Stimulated activated naive B cell treated with anti-CD40 and anti-IgM and Interleukin-4, amounts not matched to agents 10 μg/mL and 1 μg/mL and 100 μg/mL, for 72 hours (primary cell): ENCODE measurements around the gene NFKBIZ.

Experiments
- ATAC-seq, 2 donors: fragments of 150-1000 bp; cut with Tn5 transposase; replicated peaks; 2 replicates each; pipeline ENCODE4 v1.10.0; 2021; ENCODE audit warnings: moderate library complexity in 1 of 2
- DNase-seq: peaks from one replicate; pipeline ENCODE4 v3.0.0; 2021
- H3K27ac Mint-ChIP-seq: one replicate; pipeline ENCODE4 v1.8.0; 2022; ENCODE audit warnings: mild to moderate bottlenecking, mixed read lengths
- H3K27me3 Mint-ChIP-seq, 2 donors: one replicate each; pipeline ENCODE4 v1.8.0; 2022; ENCODE audit warnings: mixed read lengths in 2 of 2
- H3K36me3 Mint-ChIP-seq, 2 donors: one replicate each; pipeline ENCODE4 v1.8.0; 2022; ENCODE audit warnings: mixed read lengths in 2 of 2, mild to moderate bottlenecking in 1 of 2
- H3K4me1 Mint-ChIP-seq, 2 donors: one replicate each; pipeline ENCODE4 v1.8.0; 2022; ENCODE audit warnings: mixed read lengths in 2 of 2, mild to moderate bottlenecking in 1 of 2
- H3K4me3 Mint-ChIP-seq, 2 donors: one replicate each; pipeline ENCODE4 v1.8.0; 2022; ENCODE audit warnings: mild to moderate bottlenecking in 2 of 2, mixed read lengths in 2 of 2, moderate library complexity in 1 of 2
- H3K9me3 Mint-ChIP-seq, 2 donors: one replicate each; pipeline ENCODE4 v1.8.0; 2022; ENCODE audit warnings: mixed read lengths in 2 of 2, mild to moderate bottlenecking in 1 of 2

Gene NFKBIZ

GRCh38 chr3:101848754-101849713 is at the start of gene NFKBIZ:
TSS of gene NFKBIZ (plus strand) at chr3:101849514. CDS start at chr3:101849629, 115 bp downstream.
- Mint-ChIP-seq H3K4me3 (peak within 1 kb of the TSS; percentile 97 to 99), H3K27me3 (no peaks in the 10 kb centered on the region), H3K36me3 (peaks cover 54 to 59% of the 10 kb centered on the region in 2 donors), H3K9me3 (no peaks in the 10 kb centered on the region), H3K4me1 (peaks cover 25 to 58% of the 10 kb centered on the region in 2 donors), H3K27ac (peak within 1 kb of the TSS; percentile 98)
- peak; percentile 89 for DNase-seq
- peak; percentile 79 to 84 for ATAC-seq

GRCh38 chr3:101801174-101801573 is 48.1 kb upstream of the NFKBIZ start:
- Mint-ChIP-seq H3K4me3 (no peak overlapping the region), H3K27ac (no peak overlapping the region), H3K36me3 (peaks cover 14 to 29% of the 10 kb centered on the region in 2 donors), H3K27me3 (no peaks in the 10 kb centered on the region), H3K9me3 (no peaks in the 10 kb centered on the region), H3K4me1 (peaks cover 3 to 21% of the 10 kb centered on the region in 2 donors)
- no peak for ATAC-seq
- DNase-seq = no peak

GRCh38 chr3:101802179-101802578 is 47.1 kb upstream of the NFKBIZ start:
- no peak overlapping the region for H3K27ac Mint-ChIP-seq
- no peak for DNase-seq
- H3K36me3 Mint-ChIP-seq = peaks cover 9 to 26% of the 10 kb centered on the region in 2 donors

GRCh38 chr3:101803173-101803782 is 46.0 kb upstream of the NFKBIZ start:
- ATAC-seq = peak; percentile 100
- Mint-ChIP-seq H3K36me3 (peaks cover 9 to 23% of the 10 kb centered on the region in 2 donors), H3K27ac (no peak overlapping the region), H3K27me3 (no peaks in the 10 kb centered on the region), H3K4me3 (no peak overlapping the region), H3K9me3 (no peaks in the 10 kb centered on the region), H3K4me1 (peaks cover 3 to 21% of the 10 kb centered on the region in 2 donors)
- DNase-seq = peak; percentile 28

More at GRCh38 chr3:101802179-101802578, 47.1 kb upstream of the NFKBIZ start:
- Mint-ChIP-seq H3K27me3 (no peaks in the 10 kb centered on the region), H3K4me3 (no peak overlapping the region), H3K9me3 (no peaks in the 10 kb centered on the region), H3K4me1 (peaks cover 0 to 14% of the 10 kb centered on the region in 2 donors)
- no peak for ATAC-seq

GRCh38 chr3:101803939-101804338 is 45.4 kb upstream of the NFKBIZ start:
- DNase-seq (no peak), ATAC-seq (no peak)
- Mint-ChIP-seq H3K27ac (no peak overlapping the region), H3K36me3 (peaks cover 9 to 23% of the 10 kb centered on the region in 2 donors), H3K4me1 (peaks cover 5 to 26% of the 10 kb centered on the region in 2 donors), H3K9me3 (no peaks in the 10 kb centered on the region), H3K4me3 (no peak overlapping the region), H3K27me3 (no peaks in the 10 kb centered on the region)

- DNase-seq (no peak), ATAC-seq (no peak)
- Mint-ChIP-seq H3K36me3 (peaks cover 9 to 13% of the 10 kb centered on the region in 2 donors), H3K4me1 (peaks cover 15 to 35% of the 10 kb centered on the region in 2 donors), H3K4me3 (no peak overlapping the region), H3K27ac (no peak overlapping the region), H3K9me3 (no peaks in the 10 kb centered on the region), H3K27me3 (no peaks in the 10 kb centered on the region)
These were observed 42.8 kb upstream of the NFKBIZ start for GRCh38 chr3:101806491-101806890.

GRCh38 chr3:101807888-101808287 is 41.4 kb upstream of the NFKBIZ start:
- DNase-seq = no peak
- Mint-ChIP-seq H3K4me1 (peaks cover 17 to 35% of the 10 kb centered on the region in 2 donors), H3K36me3 (peaks cover 7 to 13% of the 10 kb centered on the region in 2 donors), H3K27ac (no peak overlapping the region), H3K27me3 (no peaks in the 10 kb centered on the region), H3K9me3 (no peaks in the 10 kb centered on the region), H3K4me3 (no peak overlapping the region)
- ATAC-seq = peak in 1 of 2 donors; percentile 38

GRCh38 chr3:101809178-101810021 is 39.9 kb upstream of the NFKBIZ start:
- no peaks in the 10 kb centered on the region for H3K27me3 Mint-ChIP-seq
- peak; percentile 67 to 70 for ATAC-seq
- peaks cover 19 to 35% of the 10 kb centered on the region in 2 donors for H3K4me1 Mint-ChIP-seq
- peak overlapping the region; percentile 26 to 48 for H3K4me3 Mint-ChIP-seq
- no peaks in the 10 kb centered on the region for H3K9me3 Mint-ChIP-seq
- peak; percentile 17 for DNase-seq
- H3K36me3 Mint-ChIP-seq = peaks cover 3 to 7% of the 10 kb centered on the region in 2 donors
- H3K27ac Mint-ChIP-seq = peak overlapping the region; percentile 31

GRCh38 chr3:101810022-101810418 is 39.3 kb upstream of the NFKBIZ start:
- ATAC-seq = no peak
- Mint-ChIP-seq H3K27me3 (no peaks in the 10 kb centered on the region), H3K27ac (no peak overlapping the region), H3K4me3 (no peak overlapping the region), H3K9me3 (no peaks in the 10 kb centered on the region), H3K36me3 (peaks cover 2 to 7% of the 10 kb centered on the region in 2 donors), H3K4me1 (peaks cover 22 to 41% of the 10 kb centered on the region in 2 donors)
- no peak for DNase-seq

GRCh38 chr3:101811875-101812274 is 37.4 kb upstream of the NFKBIZ start:
- Mint-ChIP-seq H3K4me1 (peaks cover 30 to 56% of the 10 kb centered on the region in 2 donors), H3K4me3 (no peak overlapping the region), H3K9me3 (no peaks in the 10 kb centered on the region), H3K27ac (no peak overlapping the region), H3K36me3 (peaks cover 0 to 8% of the 10 kb centered on the region in 2 donors), H3K27me3 (no peaks in the 10 kb centered on the region)
- ATAC-seq (no peak), DNase-seq (no peak)

- Mint-ChIP-seq H3K27me3 (no peaks in the 10 kb centered on the region), H3K36me3 (peaks cover 0 to 15% of the 10 kb centered on the region in 2 donors), H3K27ac (no peak overlapping the region), H3K4me3 (no peak overlapping the region), H3K9me3 (no peaks in the 10 kb centered on the region), H3K4me1 (peaks cover 36 to 62% of the 10 kb centered on the region in 2 donors)
- ATAC-seq (no peak), DNase-seq (no peak)
These were observed 36.4 kb upstream of the NFKBIZ start for GRCh38 chr3:101812895-101813294.

- H3K27ac Mint-ChIP-seq = peak overlapping the region; percentile 37
- H3K27me3 Mint-ChIP-seq = no peaks in the 10 kb centered on the region
- peaks cover 2 to 17% of the 10 kb centered on the region in 2 donors for H3K36me3 Mint-ChIP-seq
- no peaks in the 10 kb centered on the region for H3K9me3 Mint-ChIP-seq
- no peak overlapping the region for H3K4me3 Mint-ChIP-seq
- H3K4me1 Mint-ChIP-seq = peaks cover 35 to 64% of the 10 kb centered on the region in 2 donors
- no peak for ATAC-seq
- DNase-seq = no peak
These were observed 35.4 kb upstream of the NFKBIZ start for GRCh38 chr3:101813817-101814440.

- Mint-ChIP-seq H3K27me3 (no peaks in the 10 kb centered on the region), H3K36me3 (peaks cover 6 to 23% of the 10 kb centered on the region in 2 donors), H3K27ac (peak overlapping the region; percentile 93), H3K4me3 (peak overlapping the region in 1 of 2 donors; percentile 56), H3K9me3 (no peaks in the 10 kb centered on the region), H3K4me1 (peaks cover 35 to 62% of the 10 kb centered on the region in 2 donors)
- DNase-seq = no peak
- ATAC-seq = peak; percentile 84
These were observed 34.5 kb upstream of the NFKBIZ start for GRCh38 chr3:101814835-101815234.
